ENCODE data around the gene LRTM2. TPM values are rescaled to one million over a fixed set of nuclear protein-coding genes. Genes with fewer than 3 reads are reported as not detected.

LRTM2 gene
- polyA plus RNA-seq, 1 donor from 2014 or later, result 2.4 TPM

DNA sequence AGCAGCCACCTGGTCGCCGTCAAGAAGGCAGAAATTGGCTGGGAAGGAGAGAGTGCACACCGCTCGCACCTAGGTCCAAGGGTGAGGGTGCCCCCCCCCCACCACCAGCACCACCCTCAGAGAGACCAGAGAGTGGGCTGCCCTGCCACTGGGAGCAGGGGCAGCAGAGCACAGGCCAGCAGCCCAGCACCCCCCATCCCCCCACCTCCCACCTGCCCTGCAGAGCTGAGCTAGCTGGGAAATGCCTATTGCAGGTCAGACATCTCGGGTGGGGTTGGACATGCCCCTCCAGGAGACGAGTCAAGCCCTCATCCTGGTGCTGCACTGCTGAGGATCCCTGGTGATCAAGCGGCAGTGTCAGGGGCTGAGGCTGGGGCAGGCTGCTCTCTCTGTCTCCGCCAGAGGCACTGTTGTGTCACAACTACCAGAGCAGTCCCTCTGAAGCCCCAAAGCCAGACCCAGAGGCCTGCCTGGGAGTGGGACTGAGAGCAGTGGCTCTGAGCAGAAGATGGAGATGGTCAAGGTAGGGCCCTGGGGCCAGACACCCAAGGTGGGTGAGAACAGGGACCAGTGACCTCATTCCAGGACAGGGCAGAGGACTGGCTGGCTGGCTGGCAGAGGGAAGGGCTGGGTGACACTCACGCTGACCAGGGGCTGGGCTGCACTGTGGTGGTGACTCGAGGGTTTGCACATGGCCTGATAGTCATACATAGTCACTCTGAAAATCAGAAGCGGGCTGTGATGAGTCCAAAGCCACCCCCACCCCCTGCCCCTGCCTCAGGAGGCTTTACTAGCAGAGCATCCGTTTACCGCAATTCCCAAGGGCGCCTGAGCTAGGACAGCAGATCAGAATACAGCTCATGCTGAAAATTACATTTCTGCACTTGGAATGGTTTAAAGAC, 19.7 kb upstream of the LRTM2 start:
- no peak overlapping the region for H2AFZ ChIP-seq (ENCODE audit: low read depth, low read length)
- no peak for TF ChIP-seq REST (IDR thresholded peaks at IDR 0.05; ENCODE audit: borderline replicate concordance)
- peak; percentile 70 for TF ChIP-seq CTCF (IDR thresholded peaks at IDR 0.05; ENCODE audit: poor library complexity, severe bottlenecking)
- no peak for TF ChIP-seq EZH2 (IDR thresholded peaks at IDR 0.05; ENCODE audit: borderline replicate concordance, insufficient read depth, low read length, poor library complexity, severe bottlenecking)
- TF ChIP-seq TAF1 (IDR thresholded peaks at IDR 0.05; ENCODE audit: low read depth), result no peak
- no peak for TF ChIP-seq EP300 (conservative IDR thresholded peaks at IDR 0.05; ENCODE audit: poor library complexity, severe bottlenecking)
- TF ChIP-seq RAD21 (conservative IDR thresholded peaks at IDR 0.05), result peak; percentile 68
- peak; percentile 50 for TF ChIP-seq SMC3 (conservative IDR thresholded peaks at IDR 0.05; ENCODE audit: poor library complexity)
- H3K9ac ChIP-seq (ENCODE audit: low read length), result no peak overlapping the region
- H3K27me3 ChIP-seq (ENCODE audit: insufficient read depth, low read depth, low read length), result no peaks in the 10 kb centered on the region
- no peak overlapping the region for H3K4me2 ChIP-seq (ENCODE audit: low read length)
- no peaks in the 10 kb centered on the region for H3K9me2 ChIP-seq (ENCODE audit: insufficient read depth, low read length)
- H3K79me2 ChIP-seq (replicated peaks; ENCODE audit: insufficient read depth, low read length), result no peaks in the 10 kb centered on the region
- H3K9me3 ChIP-seq (ENCODE audit: low read length), result no peaks in the 10 kb centered on the region
- H3K27ac ChIP-seq (ENCODE audit: low read length), result no peak overlapping the region
- no peaks in the 10 kb centered on the region for H3K36me3 ChIP-seq (ENCODE audit: insufficient read depth, low read length)
- H3F3A ChIP-seq (ENCODE audit: insufficient read depth, low read length, poor library complexity, severe bottlenecking), result no peaks in the 10 kb centered on the region
- H3K4me3 ChIP-seq (ENCODE audit: low read length), result no peak overlapping the region
- no peaks in the 10 kb centered on the region for H4K20me1 ChIP-seq (ENCODE audit: insufficient read depth)

DNA sequence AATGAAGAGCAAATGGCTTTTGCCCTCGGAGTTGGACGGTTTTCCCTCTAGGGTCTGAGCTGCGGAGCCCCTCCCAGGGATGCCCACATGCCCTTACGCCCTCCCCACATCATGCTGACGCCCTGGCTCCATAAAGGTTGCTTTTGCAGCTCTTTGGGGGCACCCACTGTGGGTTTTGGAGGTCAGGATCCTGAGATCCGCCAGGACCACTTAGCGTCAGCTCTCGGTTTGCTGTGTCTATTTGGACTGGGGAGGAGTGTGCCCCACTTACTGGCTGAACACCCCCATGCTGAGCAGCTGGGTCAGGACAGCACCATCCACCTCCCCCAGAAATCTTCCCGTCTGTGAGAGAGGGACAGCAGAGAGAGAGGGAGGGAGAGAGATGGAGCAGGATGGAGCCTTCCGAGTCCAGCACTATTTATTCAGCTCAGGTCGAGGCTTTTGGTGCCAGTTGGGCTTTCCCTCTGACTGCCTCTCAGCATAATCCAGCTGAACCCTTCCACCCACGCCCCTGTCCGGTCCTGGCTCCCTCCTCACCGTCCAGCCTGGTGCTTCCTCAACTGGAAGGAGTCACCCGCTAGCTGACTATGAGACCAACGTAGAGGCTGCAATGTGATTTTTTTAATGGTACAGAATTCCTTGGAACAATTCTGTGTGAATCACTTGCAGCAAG, 18.9 kb upstream of the LRTM2 start:
- H3K27ac ChIP-seq (ENCODE audit: low read length), result no peak overlapping the region

More for the DNA sequence above, 18.9 kb upstream of the LRTM2 start:
- Histone ChIP-seq H4K20me1 (ENCODE audit: insufficient read depth) (no peaks in the 10 kb centered on the region), H3K9ac (ENCODE audit: low read length) (no peak overlapping the region), H3K9me3 (ENCODE audit: low read length) (no peaks in the 10 kb centered on the region), H3K36me3 (ENCODE audit: insufficient read depth, low read length) (no peaks in the 10 kb centered on the region), H3K27me3 (ENCODE audit: insufficient read depth, low read depth, low read length) (no peaks in the 10 kb centered on the region), H3K4me3 (ENCODE audit: low read length) (no peak overlapping the region), H3F3A (ENCODE audit: insufficient read depth, low read length, poor library complexity, severe bottlenecking) (no peaks in the 10 kb centered on the region), H3K79me2 (replicated peaks; ENCODE audit: insufficient read depth, low read length) (no peaks in the 10 kb centered on the region), H2AFZ (ENCODE audit: low read depth, low read length) (no peak overlapping the region), H3K9me2 (ENCODE audit: insufficient read depth, low read length) (no peaks in the 10 kb centered on the region), H3K4me2 (ENCODE audit: low read length) (no peak overlapping the region)
- no peak for TF ChIP-seq EZH2 (IDR thresholded peaks at IDR 0.05; ENCODE audit: borderline replicate concordance, insufficient read depth, low read length, poor library complexity, severe bottlenecking)
- TF ChIP-seq TAF1 (IDR thresholded peaks at IDR 0.05; ENCODE audit: low read depth), result no peak
- no peak for TF ChIP-seq EP300 (conservative IDR thresholded peaks at IDR 0.05; ENCODE audit: poor library complexity, severe bottlenecking)
- TF ChIP-seq MXI1 (conservative IDR thresholded peaks at IDR 0.05; ENCODE audit: poor library complexity, severe bottlenecking), result no peak
- no peak for TF ChIP-seq SMC3 (conservative IDR thresholded peaks at IDR 0.05; ENCODE audit: poor library complexity)
- no peak for TF ChIP-seq RAD21 (conservative IDR thresholded peaks at IDR 0.05)
- no peak for TF ChIP-seq CTCF (IDR thresholded peaks at IDR 0.05; ENCODE audit: poor library complexity, severe bottlenecking)
- no peak for TF ChIP-seq REST (IDR thresholded peaks at IDR 0.05; ENCODE audit: borderline replicate concordance)
- no peak for TF ChIP-seq POLR2AphosphoS5 (IDR thresholded peaks at IDR 0.05)
